SK-N-MC (cell line): ENCODE measurements around the gene NFIX.

Experiments used
- DNase-seq: peaks from one replicate; pipeline ENCODE4 v3.0.0-alpha.2; 2011; ENCODE audit warnings: low read depth, low spot score
- H3K27ac ChIP-seq: fragments of 200-600 bp; sonication (generic); 2 replicates; pipeline ENCODE4 v1.5.1; 2016; ENCODE audit warnings: mixed run types
- H3K36me3 ChIP-seq: fragments of 200-600 bp; sonication (generic); 2 replicates; pipeline ENCODE4 v1.6.1; 2017; ENCODE audit warnings: antibody characterized with exemption, low read length, mixed read lengths; ENCODE audit not compliant: insufficient read depth
- H3K4me3 ChIP-seq: fragments of 200-600 bp; sonication (generic); 2 replicates; pipeline ENCODE4 v1.5.1; 2016
- H3K9ac ChIP-seq: fragments of 200-600 bp; sonication (generic); 2 replicates; pipeline ENCODE4 v1.8.0; 2017; ENCODE audit warnings: mixed run types, mixed read lengths; ENCODE audit not compliant: insufficient read length
- H3K9me3 ChIP-seq: fragments of 200-600 bp; sonication (generic); 2 replicates; pipeline ENCODE4 v1.6.1; 2017; ENCODE audit warnings: low read depth, mild to moderate bottlenecking, antibody characterized with exemption, low read length, moderate library complexity, mixed read lengths
- EZH2 ChIP-seq: fragments of 200-600 bp; sonication (generic); IDR thresholded peaks from one replicate; pipeline ENCODE4 v1.6.1; 2017; ENCODE audit warnings: antibody characterized with exemption
- FOXP2 ChIP-seq: optimal IDR thresholded peaks from 2 replicates; pipeline ENCODE3; 2011; ENCODE audit warnings: mild to moderate bottlenecking, moderate library complexity; ENCODE audit not compliant: insufficient read depth; ENCODE audit errors: extremely low read length, control extremely low read depth
- POLR2AphosphoS5 ChIP-seq: IDR thresholded peaks from 2 replicates; pipeline ENCODE4 v1.6.1; 2012; ENCODE audit warnings: mild to moderate bottlenecking, low read depth, low read length, borderline replicate concordance

NFIX gene

DNA sequence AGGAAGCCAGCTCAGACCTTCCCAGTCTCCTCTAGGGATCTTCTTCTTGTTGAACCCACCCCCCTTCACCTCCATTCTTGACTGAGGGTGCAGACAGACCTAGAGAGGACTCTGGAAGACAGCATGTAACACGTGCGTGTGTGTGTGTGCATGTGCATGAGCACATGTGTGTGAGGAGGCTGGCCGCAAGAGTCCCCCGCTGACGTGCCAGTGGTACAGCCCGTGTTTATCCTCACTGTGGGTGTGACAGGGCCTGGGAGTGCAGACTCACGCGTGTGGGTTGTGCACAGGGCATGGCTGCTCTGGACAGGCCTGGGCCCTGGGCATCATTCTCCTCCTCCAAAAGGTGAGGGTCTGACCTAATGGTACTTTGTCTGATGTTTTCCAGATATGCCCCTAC is 81.0 kb downstream of the NFIX start:
- H3K4me3 ChIP-seq = no peak overlapping the region
- DNase-seq = no peak
- H3K9me3 ChIP-seq = no peaks in the 10 kb centered on the region
- peak overlapping the region; percentile 65 for H3K27ac ChIP-seq
- H3K9ac ChIP-seq = no peak overlapping the region
- TF ChIP-seq FOXP2 (no peak), EZH2 (no peak)
- peaks cover 22% of the 10 kb centered on the region for H3K36me3 ChIP-seq

DNA sequence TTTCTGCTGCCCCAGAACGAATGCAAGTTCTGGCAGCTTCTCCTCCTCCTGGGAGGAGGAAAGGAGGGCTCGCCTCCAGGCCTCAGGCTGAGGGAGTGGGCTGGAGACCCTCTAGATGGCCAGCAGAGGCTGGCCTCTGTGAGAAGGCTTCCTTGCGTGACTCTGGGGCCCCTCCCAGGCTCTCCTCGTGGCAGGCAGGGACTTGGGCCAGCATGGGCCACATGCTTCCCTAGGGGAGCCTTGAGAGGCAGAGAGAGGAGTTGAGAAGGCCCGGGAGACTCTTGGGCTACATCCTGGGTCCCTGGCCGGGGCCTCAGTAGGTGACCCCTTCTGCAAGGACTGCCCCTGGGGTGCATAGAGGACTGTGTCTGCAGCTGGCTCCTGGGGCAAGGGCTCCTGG is 81.5 kb downstream of the NFIX start:
- peak overlapping the region; percentile 65 for H3K27ac ChIP-seq
- no peak overlapping the region for H3K9ac ChIP-seq
- no peak for DNase-seq
- H3K36me3 ChIP-seq = peaks cover 22% of the 10 kb centered on the region
- no peak overlapping the region for H3K4me3 ChIP-seq
- TF ChIP-seq POLR2AphosphoS5 (no peak), EZH2 (no peak), FOXP2 (no peak)
- no peaks in the 10 kb centered on the region for H3K9me3 ChIP-seq

GRCh38 chr19:13077240-13077639 is 82.0 kb downstream of the NFIX start:
- TF ChIP-seq EZH2 = no peak
- no peak for TF ChIP-seq POLR2AphosphoS5
- TF ChIP-seq FOXP2 = no peak
- H3K9me3 ChIP-seq = no peaks in the 10 kb centered on the region
- no peak for DNase-seq
- peaks cover 22% of the 10 kb centered on the region for H3K36me3 ChIP-seq
- no peak overlapping the region for H3K4me3 ChIP-seq
- no peak overlapping the region for H3K9ac ChIP-seq
- H3K27ac ChIP-seq = peak overlapping the region; percentile 80

DNA sequence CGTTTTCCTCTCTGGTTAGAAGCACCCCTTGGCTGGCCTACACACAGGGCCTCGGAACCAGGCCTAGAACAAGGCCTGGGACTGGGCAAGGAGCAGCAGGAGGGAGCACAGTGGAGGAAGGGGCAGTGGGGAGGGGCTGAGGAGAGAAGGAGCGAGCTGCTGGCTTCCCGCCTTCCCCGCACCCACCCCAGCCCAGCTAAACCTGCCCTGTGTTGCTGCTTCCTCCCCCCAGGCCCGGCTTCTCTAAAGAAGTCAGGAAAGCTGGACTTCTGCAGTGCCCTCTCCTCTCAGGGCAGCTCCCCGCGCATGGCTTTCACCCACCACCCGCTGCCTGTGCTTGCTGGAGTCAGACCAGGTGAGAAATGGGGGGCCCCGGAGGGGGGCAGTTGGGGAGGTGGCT is 83.1 kb downstream of the NFIX start:
- DNase-seq = no peak
- Histone ChIP-seq H3K27ac (peak overlapping the region; percentile 80), H3K9ac (peak overlapping the region; percentile 16), H3K9me3 (no peaks in the 10 kb centered on the region), H3K36me3 (peaks cover 20% of the 10 kb centered on the region), H3K4me3 (no peak overlapping the region)
- TF ChIP-seq POLR2AphosphoS5 (no peak), FOXP2 (no peak), EZH2 (no peak)

GRCh38 chr19:13078897-13079541 is 83.7 kb downstream of the NFIX start:
- peak overlapping the region; percentile 80 for H3K27ac ChIP-seq
- no peak for DNase-seq

DNA sequence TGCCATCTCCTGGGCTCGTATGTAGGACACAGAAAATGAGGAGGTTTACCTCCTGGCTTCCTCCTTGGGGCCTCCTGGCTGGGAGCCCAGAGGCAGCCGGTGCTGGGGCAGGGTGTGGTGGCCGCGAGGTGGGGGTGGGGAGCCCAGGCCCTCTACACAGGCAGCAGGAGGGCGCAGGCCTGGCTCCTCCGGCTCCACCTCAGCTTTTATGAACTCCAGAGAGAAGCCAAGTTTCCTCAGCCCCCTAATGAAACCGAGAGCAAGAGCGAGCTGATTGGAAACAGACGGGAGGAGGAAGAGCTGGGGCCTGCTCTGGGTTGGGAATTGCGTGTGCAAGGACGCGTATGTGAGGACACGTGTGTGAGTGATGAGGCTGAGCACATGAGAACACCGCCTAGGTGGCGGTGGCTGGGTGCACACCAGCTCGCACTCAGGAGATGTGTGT is 84.3 kb downstream of the NFIX start:
- Histone ChIP-seq H3K9me3 (no peaks in the 10 kb centered on the region), H3K27ac (peak overlapping the region; percentile 80), H3K9ac (peak overlapping the region; percentile 43), H3K36me3 (peaks cover 13% of the 10 kb centered on the region), H3K4me3 (peak overlapping the region; percentile 20)
- no peak for TF ChIP-seq POLR2AphosphoS5
- no peak for TF ChIP-seq FOXP2
- no peak for TF ChIP-seq EZH2
- DNase-seq = no peak

More at GRCh38 chr19:13078897-13079541, 83.7 kb downstream of the NFIX start:
- Histone ChIP-seq H3K36me3 (peaks cover 13% of the 10 kb centered on the region), H3K9me3 (no peaks in the 10 kb centered on the region), H3K4me3 (peak overlapping the region; percentile 20), H3K9ac (peak overlapping the region; percentile 43)
- TF ChIP-seq POLR2AphosphoS5 = no peak
- TF ChIP-seq FOXP2 = no peak
- TF ChIP-seq EZH2 = no peak

DNA sequence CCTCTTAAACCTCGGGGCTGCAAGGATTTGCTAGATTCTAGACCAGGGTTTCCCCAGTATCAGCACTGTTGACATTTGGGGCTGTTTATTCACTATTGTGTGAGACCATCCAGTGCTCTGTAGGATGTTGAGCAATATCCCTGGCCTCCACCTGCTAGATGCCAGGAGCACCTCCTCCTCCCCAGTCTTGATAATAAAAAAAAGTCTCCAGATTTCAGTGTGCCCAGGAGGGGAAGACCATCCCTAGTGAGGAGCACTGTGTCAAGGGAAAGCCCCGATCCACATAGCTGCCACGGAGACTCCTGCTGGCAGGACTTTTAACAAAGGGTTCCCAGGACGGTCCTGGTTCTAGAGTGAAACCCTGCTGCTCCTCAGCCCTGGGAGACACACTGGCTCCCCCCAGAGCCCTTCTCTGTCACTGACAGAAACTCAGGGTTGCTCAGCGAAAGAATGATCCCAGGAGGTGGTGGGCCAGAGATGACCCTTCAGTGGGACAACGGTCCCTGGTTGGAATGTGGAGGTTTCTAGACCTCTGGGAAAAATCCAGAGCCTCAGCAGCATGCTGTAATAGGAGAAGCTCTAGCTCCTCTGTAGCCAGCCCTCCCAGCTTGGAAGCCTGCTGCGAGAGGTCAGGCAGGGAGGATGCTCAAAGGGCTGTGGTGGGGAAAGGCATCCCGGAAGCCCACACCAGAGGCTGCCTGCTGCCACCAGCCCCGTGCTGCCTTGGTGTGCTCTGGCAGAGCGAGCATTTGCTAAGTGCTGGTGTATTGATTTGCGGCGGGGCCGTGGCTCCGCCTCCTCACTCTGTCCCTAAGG is 87.1 kb downstream of the NFIX start:
- DNase-seq = no peak
- H3K4me3 ChIP-seq = no peak overlapping the region
- no peak overlapping the region for H3K9ac ChIP-seq
- no peaks in the 10 kb centered on the region for H3K9me3 ChIP-seq
- TF ChIP-seq EZH2 (no peak), FOXP2 (no peak), POLR2AphosphoS5 (no peak)
- peaks cover 10% of the 10 kb centered on the region for H3K36me3 ChIP-seq
- peak overlapping the region; percentile 34; the same call in 1 of the 2 replicates for H3K27ac ChIP-seq

- H3K9ac ChIP-seq = no peak overlapping the region
- TF ChIP-seq EZH2 (no peak), POLR2AphosphoS5 (no peak), FOXP2 (no peak)
- H3K4me3 ChIP-seq = no peak overlapping the region
- H3K36me3 ChIP-seq = peaks cover 5% of the 10 kb centered on the region
- H3K27ac ChIP-seq = peak overlapping the region; percentile 51; the same call in 1 of the 2 replicates
- no peak for DNase-seq
- no peaks in the 10 kb centered on the region for H3K9me3 ChIP-seq
Observed at GRCh38 chr19:13083008-13083404, 87.7 kb downstream of the NFIX start.
